IPS-11a (cell line): Measurements from ENCODE around the gene ADH4.
"Not testable (repeated sequence)": the region's sequence is repeated elsewhere in the genome, so short reads cannot be mapped to it uniquely, and the experiment has no call there.

Experiments
- H3K4me3 ChIP-seq: one replicate; pipeline ENCODE4 v1.5.1; 2013; ENCODE audit warnings: low read depth, low read length, control low read depth

ADH4 gene

GRCh38 chr4:99084595-99084994 is 59.5 kb downstream of the ADH4 start:
- H3K4me3 ChIP-seq, result no peak overlapping the region

DNA sequence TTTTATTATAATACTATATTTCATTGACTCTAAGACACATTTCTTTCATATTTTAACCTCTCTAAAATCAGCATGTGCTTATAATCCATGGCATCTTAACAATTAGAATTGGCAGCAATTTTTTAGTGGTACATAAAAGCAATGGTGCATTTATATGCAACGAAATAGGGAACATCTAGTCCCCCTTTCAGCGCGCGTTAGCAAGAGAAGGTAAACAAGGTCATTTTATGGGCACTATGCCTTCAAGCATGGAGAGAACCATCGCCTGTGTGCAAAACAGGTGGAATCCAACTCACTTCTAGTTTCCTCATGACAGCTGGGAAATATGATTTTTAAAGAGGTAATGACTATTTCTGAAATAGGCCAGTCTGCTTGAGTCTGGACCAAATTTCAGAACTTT is 61.9 kb downstream of the ADH4 start:
- H3K4me3 ChIP-seq, result no peak overlapping the region

GRCh38 chr4:99080869-99081268 is 63.2 kb downstream of the ADH4 start:
- not testable (repeated sequence) for H3K4me3 ChIP-seq

DNA sequence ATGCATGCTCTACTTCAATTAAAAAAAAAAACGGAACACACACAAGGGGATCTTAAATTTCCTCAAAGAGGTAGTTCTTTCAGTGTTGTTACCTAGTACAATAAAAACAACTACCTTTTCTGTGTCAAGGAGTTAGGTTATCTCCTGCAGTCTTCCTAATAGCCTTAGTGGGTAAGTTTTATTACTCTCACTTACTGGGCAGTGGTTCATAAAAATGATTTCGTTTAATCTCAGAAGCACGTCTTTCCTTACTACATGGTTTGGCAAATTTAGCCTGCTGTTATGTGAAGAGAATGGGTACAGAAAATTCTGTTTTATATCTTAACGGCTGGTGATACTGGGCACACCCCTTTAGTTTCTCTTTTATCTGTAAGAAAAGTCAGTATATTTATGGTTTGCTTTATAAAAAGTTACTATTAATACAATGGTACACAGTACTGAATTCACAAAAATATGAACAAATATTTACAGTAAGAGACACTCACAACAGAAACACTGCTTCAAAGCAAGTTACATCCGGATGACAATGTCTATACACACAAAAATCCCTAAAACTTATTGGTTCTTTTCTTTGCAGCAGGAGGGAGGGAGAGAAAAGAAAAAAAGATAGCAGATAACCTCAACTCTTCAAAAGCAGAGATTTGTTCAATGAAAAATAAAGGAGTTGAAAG is 64.3 kb downstream of the ADH4 start:
- no peak overlapping the region for H3K4me3 ChIP-seq

- H3K4me3 ChIP-seq, result no peak overlapping the region
Measured at GRCh38 chr4:99078931-99079624, 65.0 kb downstream of the ADH4 start.

GRCh38 chr4:99078336-99078735 is 65.8 kb downstream of the ADH4 start:
- no peak overlapping the region for H3K4me3 ChIP-seq

DNA sequence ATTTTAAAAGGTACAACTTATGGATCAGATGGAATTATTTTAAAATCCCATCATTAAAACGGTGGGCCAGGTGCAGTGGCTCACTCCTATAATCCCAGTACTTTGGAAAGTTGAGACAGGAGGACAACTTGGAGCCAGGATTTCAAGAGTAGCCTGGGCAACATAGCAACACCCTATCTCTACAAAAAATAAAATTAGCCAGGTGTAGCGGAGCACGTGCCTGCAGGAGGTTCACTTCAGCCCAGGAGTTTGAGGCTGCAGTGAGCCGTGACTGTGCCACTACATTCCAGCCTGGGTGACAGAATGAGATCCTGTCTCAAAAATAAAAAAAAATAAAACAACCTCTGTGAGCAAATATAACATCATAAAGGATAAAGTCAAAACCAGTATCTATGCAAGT is 66.9 kb downstream of the ADH4 start:
- no peak overlapping the region for H3K4me3 ChIP-seq

DNA sequence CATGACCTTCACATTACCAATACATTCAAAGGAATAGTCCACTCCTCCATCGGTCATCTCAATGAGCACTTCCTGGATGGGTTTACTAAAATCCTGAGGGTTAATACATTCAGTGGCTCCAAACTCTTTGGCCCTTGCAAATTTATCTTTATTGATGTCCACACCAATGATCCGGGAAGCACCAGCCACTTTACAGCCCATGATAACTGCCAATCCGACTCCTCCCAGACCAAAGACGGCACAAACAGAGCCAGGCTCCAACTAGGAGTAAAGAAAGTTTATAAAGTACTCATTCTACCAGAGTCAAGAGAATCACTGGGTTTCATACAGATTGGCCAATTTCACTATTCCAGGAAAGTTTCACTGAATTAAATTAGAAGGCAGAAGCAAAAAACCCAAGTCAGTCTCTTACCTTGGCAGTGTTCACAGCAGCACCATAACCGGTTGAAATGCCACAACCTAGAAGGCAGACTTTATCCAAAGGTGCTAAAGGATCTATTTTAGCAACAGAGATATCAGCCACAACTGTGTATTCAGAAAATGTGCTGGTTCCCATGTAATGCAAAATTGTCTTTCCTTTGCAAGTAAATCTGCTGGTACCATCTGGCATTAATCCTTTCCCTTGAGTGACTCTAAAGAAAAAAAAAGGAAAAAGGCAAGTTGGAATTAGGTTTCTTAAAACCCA is 67.7 kb downstream of the ADH4 start:
- no peak overlapping the region for H3K4me3 ChIP-seq

- no peak overlapping the region for H3K4me3 ChIP-seq
Measured at GRCh38 chr4:99074816-99075215, 69.3 kb downstream of the ADH4 start.
